HG02678 (cell line): Measurements from ENCODE around the gene MCL1.

Source experiments
- ATAC-seq: cut with Tn5 transposase; IDR thresholded peaks from one replicate; pipeline ENCODE4 v1.9.1; 2021; ENCODE audit warnings: mild to moderate bottlenecking, moderate library complexity; ENCODE audit not compliant: unreplicated experiment

MCL1 gene

GRCh38 chr1:150558303-150558704 is 21.1 kb downstream of the MCL1 start:
- ATAC-seq: no peak

GRCh38 chr1:150557813-150558212 is 21.6 kb downstream of the MCL1 start:
- ATAC-seq: no peak

GRCh38 chr1:150557065-150557600 is 22.3 kb downstream of the MCL1 start:
- no peak for ATAC-seq

DNA sequence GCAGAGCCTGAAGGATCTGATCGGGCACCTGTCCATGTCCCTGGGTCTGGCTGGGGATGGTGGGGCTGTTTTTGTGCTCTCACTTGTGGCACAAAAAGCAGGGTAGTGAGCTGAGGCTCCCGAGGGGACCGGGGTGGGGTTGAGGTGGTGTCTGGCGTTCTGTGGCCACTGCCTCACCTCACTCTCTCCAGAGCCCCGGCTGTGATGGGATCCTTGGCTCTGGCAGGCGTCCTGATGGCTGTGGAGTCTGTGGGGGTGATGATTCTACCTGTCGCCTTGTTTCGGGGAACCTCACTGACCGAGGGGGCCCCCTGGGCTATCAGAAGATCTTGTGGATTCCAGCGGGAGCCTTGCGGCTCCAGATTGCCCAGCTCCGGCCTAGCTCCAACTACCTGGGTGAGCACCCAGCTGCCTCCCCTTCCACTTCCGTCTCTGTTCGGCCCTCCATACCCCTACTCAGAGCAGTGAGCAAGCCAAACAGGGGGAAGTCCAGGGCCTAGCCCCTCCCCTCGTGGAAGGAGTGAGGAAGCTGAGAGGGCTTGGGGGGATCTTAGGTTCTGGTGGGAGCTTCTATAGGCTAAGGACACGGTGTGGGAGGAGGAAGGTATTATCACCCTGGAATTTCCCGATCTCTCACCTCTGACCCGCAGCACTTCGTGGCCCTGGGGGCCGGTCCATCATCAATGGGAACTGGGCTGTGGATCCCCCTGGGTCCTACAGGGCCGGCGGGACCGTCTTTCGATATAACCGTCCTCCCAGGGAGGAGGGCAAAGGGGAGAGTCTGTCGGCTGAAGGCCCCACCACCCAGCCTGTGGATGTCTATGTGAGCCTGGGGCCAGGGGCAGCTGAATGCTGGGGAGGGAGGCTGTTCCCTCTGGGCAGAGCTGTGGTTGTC is 23.2 kb downstream of the MCL1 start:
- ATAC-seq: no peak

GRCh38 chr1:150555198-150555970 is 24.0 kb downstream of the MCL1 start:
- no peak for ATAC-seq

DNA sequence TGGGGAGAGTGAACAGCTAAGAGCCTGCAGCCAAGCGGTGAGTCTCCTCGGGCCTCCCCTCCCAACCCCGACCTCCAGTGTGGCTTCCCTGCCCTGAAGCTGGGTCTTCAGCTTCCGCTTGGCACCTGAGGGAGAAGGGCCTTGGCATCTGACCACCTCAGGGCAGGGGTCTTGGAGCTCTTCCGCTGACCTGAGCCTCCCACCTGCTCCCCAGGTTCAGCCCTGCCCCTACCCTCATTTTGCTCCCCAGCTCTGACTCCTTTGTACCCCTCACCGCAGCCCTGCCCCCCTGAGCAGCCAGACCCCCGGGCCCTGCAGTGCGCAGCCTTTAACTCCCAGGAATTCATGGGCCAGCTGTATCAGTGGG is 25.3 kb downstream of the MCL1 start:
- no peak for ATAC-seq

GRCh38 chr1:150553392-150554085 is 25.9 kb downstream of the MCL1 start:
- ATAC-seq: no peak

DNA sequence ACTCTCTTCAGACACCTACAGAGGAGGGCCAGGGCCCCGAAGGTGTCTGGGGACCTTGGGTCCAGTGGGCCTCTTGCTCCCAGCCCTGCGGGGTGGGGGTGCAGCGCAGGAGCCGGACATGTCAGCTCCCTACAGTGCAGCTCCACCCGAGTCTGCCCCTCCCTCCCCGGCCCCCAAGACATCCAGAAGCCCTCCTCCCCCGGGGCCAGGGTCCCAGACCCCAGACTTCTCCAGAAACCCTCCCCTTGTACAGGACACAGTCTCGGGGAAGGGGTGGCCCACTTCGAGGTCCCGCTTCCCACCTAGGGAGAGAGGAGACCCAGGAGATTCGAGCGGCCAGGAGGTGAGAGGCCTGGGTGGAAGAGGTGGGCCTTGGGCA is 26.5 kb downstream of the MCL1 start:
- ATAC-seq: no peak

DNA sequence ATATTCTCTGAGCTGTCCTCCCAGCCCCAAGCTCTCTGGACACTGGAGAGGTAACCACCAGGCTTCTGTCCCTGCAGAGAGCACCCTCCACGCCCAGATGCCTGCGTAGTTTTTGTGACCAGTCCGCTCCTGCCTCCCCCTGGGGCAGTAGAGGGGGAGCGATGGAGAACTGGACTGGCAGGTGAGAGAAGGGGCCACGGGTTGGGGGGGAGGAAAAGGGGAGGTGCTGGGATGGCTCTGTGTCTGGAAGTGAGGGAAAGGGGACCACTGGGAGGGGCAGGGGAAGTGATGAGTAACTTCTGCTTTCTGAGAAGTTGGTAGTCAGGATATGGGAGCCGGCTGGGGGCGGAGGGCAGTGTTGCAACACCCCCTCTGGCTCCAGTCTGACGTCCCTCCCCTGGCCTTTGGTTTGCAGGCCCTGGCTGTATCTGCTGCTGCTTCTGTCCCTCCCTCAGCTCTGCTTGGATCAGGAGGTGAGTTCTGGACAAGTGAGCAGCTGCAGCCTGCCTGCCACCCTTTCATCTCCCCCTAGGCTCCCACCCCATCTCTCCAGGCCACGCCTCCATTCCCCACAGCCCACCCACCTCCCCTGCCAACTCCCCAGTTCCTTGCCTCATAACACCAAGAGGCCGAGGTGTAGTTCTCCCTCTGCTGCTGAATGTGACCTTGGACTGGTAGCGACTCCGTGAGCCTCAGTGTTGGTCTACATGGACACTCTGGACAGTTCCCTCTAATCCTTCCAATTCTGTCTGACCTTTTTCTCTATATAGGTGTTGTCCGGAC is 27.1 kb downstream of the MCL1 start:
- ATAC-seq: no peak

- ATAC-seq: no peak
These were observed 27.7 kb downstream of the MCL1 start for GRCh38 chr1:150551784-150552127.

DNA sequence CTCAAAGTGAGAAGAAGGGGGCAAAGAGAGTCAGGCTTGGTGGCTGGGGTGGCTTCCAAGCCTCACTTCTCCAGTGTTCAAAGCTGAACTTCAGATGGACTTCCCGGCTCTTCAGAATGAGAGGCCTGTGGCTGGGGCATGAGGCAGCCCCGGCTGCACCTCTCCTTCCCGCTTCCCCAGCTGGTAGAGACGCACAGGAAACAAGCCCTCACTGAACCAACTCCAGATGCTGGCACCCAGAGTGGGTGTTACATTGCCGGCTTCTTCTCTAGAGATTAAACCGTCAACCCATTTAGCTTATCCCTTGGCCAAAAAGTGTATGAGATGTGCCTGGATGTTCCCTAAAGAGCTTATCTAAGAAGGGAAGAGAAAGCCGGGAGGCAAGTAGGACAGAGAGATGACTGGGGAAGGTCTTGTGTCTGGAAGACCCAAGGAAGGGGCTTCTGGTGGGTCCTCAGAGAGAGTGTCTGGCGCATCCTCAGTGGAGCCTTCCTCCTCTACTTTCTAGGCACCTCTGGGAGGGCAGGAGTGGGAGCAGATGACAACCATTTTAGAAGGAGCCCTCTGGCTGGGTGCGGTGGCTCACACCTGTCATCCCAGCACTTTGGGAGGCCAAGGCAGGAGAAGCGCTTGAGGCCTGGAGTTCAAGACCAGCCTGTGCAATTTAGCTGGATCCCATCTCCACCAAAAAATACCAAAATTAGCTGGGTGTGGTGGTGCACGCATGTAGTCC is 28.2 kb downstream of the MCL1 start:
- ATAC-seq: no peak

DNA sequence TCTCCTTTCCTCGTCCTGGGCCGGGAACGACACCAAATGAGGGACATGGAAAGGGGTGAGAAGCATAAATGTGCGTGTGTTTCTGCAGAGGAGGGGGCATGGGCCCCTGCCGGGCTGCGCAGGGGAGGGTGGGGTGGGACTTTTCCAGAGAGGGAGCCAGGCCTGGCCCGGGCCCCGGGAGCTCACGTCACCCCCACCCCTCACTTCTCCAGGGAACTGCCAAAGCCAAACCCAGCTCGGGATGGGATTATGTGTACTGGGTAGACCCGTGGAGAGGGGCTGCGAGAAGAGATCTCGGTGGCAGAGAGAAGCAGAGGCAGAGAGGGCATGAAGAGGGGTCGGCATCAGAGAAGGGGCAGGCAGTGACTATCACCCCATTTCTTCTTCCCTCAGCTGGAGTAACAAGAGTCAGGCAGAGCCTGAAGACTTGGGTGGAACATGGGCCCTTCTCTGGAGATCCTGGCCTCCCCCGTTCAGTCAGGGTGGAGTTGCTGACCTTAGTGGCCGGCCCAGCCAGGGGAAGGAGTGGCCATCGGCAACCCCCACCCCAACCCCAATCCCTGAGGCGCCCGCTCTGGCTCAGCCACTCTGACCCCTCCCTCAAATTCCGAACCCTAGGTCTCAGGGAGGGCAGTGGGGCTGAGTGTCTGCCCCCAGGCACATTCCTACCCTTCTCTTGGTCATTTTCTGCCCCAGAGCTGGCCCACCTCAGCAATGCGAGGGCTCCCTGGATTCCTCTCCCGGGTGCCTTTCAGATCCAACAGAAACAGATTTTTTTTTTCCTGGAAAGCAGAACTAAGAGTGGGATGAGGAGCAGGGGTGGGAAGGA is 29.0 kb downstream of the MCL1 start:
- ATAC-seq: no peak

GRCh38 chr1:150549496-150550221 is 29.8 kb downstream of the MCL1 start:
- ATAC-seq: no peak

GRCh38 chr1:150548632-150549495 is 30.5 kb downstream of the MCL1 start, which contains the start of gene ADAMTSL4:
Gene ADAMTSL4, plus strand, starts transcription at chr1:150549408. Its CDS starts 2,881 bp downstream, at chr1:150552289.
- peak; percentile 49 for ATAC-seq

DNA sequence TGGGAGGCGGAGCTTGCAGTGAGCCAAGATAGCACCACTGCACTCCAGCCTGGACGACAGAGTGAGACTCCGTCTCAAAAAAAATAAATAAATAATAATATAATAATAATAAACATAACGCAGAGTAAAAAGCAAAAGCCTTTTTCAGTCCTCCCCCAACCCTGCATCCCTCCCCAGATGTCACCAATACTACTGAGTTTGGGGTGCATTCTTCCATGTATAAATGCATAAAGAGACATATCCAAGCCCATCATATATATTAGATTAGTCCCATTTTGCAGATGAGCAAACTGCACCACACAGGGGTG is 31.1 kb downstream of the MCL1 start:
- ATAC-seq: no peak

GRCh38 chr1:150546294-150546937 is 33.0 kb downstream of the MCL1 start:
- no peak for ATAC-seq

DNA sequence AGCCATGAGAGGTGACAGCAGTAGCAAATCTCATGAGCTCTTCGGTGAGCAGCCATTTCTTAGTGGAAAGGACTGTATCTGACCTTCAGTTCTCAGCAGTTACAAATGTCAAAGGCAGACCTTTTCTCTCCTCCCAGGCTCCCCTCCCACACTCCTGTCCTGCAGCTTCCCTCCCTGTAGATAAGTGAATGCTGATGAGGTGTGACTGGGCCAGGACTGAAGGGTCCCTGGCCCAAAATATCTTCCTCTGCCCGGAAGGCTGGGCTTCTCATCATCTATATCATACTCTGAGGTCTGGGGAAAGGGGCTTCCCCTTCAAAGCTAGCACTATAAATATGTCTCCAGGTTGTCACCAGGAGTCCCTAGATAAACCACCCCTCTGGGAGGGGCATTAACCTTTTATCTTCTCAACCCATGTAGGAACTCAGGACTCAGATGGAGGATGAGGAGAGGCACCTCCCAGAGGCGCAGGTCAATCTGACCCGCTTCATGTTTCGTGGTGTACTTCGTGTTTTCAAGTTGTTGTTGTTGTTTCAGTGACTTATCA is 33.9 kb downstream of the MCL1 start:
- ATAC-seq: no peak
